Ovary (tissue), 9 donors: ENCODE data around the gene YES1. TPM values are rescaled to one million over a fixed set of nuclear protein-coding genes. Genes with fewer than 3 reads are reported as not detected.

ENCODE experiments used
- DNase-seq, 5 donors: peaks; one replicate each; pipeline ENCODE4 v3.0.0-alpha.2; 2019 to 2020
- H3K27ac ChIP-seq, 2 donors: fragments of 200-600 bp; one replicate each; pipeline versions ENCODE4 v1.5.1 to v1.8.0; 2019 to 2022
- H3K27me3 ChIP-seq: fragments of 200-600 bp; one replicate; pipeline ENCODE4 v1.8.0; 2022
- H3K36me3 ChIP-seq: fragments of 200-600 bp; sonication (generic); one replicate; pipeline ENCODE4 v1.5.1; 2019
- H3K4me1 ChIP-seq: one replicate; pipeline ENCODE4 v1.8.1; 2013; ENCODE audit warnings: mild to moderate bottlenecking, moderate library complexity; ENCODE audit not compliant: insufficient read depth
- H3K4me3 ChIP-seq: fragments of 200-600 bp; sonication (generic); one replicate; pipeline ENCODE4 v1.5.1; 2017
- H3K9me3 ChIP-seq, 2 donors: fragments of 200-600 bp in 1 of 2; sonication (generic) in 1 of 2; one replicate each; pipeline versions ENCODE4 v1.5.1 to v1.8.1; 2013 to 2019; ENCODE audit warnings: mild to moderate bottlenecking in 1 of 2, moderate library complexity in 1 of 2
- EP300 ChIP-seq: sonication (generic); formaldehyde crosslinking; IDR thresholded peaks from one replicate; pipeline ENCODE4 v1.6.1; 2017; ENCODE audit warnings: antibody characterized with exemption
- POLR2A ChIP-seq: fragments of 450-650 bp; IDR thresholded peaks from one replicate; pipeline ENCODE4 v1.6.1; 2017; ENCODE audit warnings: antibody characterized with exemption, mild to moderate bottlenecking, moderate library complexity
- WGBS, 3 donors: extraction: QIAGEN DNeasy Blood & Tissue Kit in 1 of 3; methylation state at CpG; one replicate each; pipeline versions ENCODE4 v1.1.5 to v1.1.7; 2013 to 2017; 5-methylcytosine and 5-hydroxymethylcytosine counted together
- intact Hi-C, 4 donors: fragments of 100-400 bp; cut with DNase I; formaldehyde crosslinking; loops; one replicate each; pipeline versions ENCODE4 v1.11.0 to v1.15.1; 2022 to 2023
- polyA plus RNA-seq, 2 donors: library from polyadenylated mRNA; stranded (reverse); fragments of 200-250 nt in 1 of 2; fragments of 350-450 nt in 1 of 2; fragmentation: Illumina TruSeq in 1 of 2; extraction: RNeasy Lipid Tissue Mini Kit (QIAGEN cat#74804) in 1 of 2; gene quantifications; one replicate each; pipeline ENCODE4 v1.2.3, GENCODE V29; 2013 to 2014
- total RNA-seq, 7 donors: library from RNA; depleted of rRNA in 2 of 7; stranded (reverse); fragments of >200 nt in 2 of 7; fragmentation: NEBNext Ultra II Directional in 3 of 7; extraction: Animal tissue kit (Norgen Biotek cat#: 25700) in 3 of 7; gene quantifications; one replicate each; pipeline versions ENCODE4 v1.1.0 to v1.2.4, GENCODE V29; 2016 to 2023
- TF ChIP-seq, protein P1 (sequence below), 3 donors: fragments of 450-650 bp in 2 of 3; fragments of 200-600 bp in 1 of 3; IDR thresholded peaks; one replicate each; pipeline versions ENCODE4 v1.5.1 to v1.8.0; 2016 to 2022; ENCODE audit warnings: antibody characterized with exemption in 3 of 3, mild to moderate bottlenecking in 1 of 3
- donor health status: DM: no; HTN: no; CAD: no; lungs with moderate emphysema.
- donor health status: DM: no; HTN: no; CAD: no.
- donor health status: Bipolar disorder and iron deficiency.
- donor health status: DM: yes; HTN: yes; CAD: no.
- donor health status: DM: no; HTN: no; CAD: no.
- donor health status: DM: yes; HTN: yes; CAD: no.

The YES1 gene
- total and polyA plus RNA-seq, 9 donors: 14.3 to 95.1 (median 34.6) TPM

DNA sequence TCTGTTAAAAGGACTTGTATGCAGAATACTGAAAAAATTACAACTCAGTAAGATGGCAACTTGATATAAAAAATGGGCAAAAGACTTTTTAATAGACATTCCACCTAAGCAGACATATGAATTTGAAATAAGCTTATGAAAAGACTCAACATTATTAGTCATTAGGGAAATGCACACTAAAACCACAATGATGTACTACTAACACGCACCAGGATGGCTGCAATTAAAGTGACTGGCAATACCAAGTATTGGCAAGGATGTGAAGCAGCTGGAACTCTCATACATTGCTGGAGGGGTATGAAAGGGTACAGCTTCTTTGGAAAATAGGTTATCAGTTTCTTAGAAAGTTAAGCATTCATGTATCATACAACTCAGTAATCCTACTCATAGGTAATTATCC, 96.4 kb downstream of the YES1 start:
- Histone ChIP-seq H3K9me3 (no peaks in the 10 kb centered on the region), H3K4me3 (no peak overlapping the region), H3K36me3 (no peaks in the 10 kb centered on the region), H3K27ac (no peak overlapping the region), H3K27me3 (no peaks in the 10 kb centered on the region), H3K4me1 (peaks cover 3% of the 10 kb centered on the region)
- 21 to 41% (median 23%) methylated on average over 1 of the region's 1 CpG for WGBS, 3 donors
- DNase-seq: no peak
- TF ChIP-seq, protein P1, sequence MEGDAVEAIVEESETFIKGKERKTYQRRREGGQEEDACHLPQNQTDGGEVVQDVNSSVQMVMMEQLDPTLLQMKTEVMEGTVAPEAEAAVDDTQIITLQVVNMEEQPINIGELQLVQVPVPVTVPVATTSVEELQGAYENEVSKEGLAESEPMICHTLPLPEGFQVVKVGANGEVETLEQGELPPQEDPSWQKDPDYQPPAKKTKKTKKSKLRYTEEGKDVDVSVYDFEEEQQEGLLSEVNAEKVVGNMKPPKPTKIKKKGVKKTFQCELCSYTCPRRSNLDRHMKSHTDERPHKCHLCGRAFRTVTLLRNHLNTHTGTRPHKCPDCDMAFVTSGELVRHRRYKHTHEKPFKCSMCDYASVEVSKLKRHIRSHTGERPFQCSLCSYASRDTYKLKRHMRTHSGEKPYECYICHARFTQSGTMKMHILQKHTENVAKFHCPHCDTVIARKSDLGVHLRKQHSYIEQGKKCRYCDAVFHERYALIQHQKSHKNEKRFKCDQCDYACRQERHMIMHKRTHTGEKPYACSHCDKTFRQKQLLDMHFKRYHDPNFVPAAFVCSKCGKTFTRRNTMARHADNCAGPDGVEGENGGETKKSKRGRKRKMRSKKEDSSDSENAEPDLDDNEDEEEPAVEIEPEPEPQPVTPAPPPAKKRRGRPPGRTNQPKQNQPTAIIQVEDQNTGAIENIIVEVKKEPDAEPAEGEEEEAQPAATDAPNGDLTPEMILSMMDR (IDR thresholded peaks at IDR 0.05): no peak
- TF ChIP-seq POLR2A (no peak), EP300 (no peak)
- intact Hi-C loops: no loop called here

DNA sequence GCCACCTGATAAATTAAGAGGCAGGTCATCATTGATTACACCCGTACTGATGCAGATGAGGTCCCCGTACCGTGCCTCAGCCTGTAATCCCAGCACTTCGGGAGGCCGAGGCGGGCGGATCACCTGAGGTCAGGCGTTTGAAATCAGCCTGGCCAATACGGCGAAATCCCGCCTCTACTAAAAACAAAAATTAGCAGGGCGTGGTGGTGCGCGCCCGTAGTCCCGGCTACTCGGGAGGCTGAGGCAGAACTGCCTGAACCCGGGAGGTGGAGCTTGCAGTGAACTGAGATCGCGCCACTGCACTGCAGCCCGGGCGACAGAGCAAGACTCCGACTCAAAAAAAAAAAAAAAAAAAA, 98.9 kb downstream of the YES1 start:
- Histone ChIP-seq H3K27me3 (no peaks in the 10 kb centered on the region), H3K4me1 (peaks cover 4% of the 10 kb centered on the region), H3K4me3 (peak overlapping the region; percentile 49), H3K36me3 (no peaks in the 10 kb centered on the region), H3K9me3 (no peaks in the 10 kb centered on the region), H3K27ac (no peak overlapping the region)
- TF ChIP-seq EP300 (no peak), POLR2A (no peak)
- TF ChIP-seq, protein P1 (IDR thresholded peaks at IDR 0.05): no peak
- 80 to 89% (median 86%) methylated on average over 23 of the region's 23 CpGs for WGBS, 3 donors
- peak; percentile 20 to 48 (median 35) for DNase-seq
- intact Hi-C loops: no loop called here

- intact Hi-C loops: no loop called here
- no peaks in the 10 kb centered on the region for H3K36me3 ChIP-seq
- H3K9me3 ChIP-seq: no peaks in the 10 kb centered on the region
- no peaks in the 10 kb centered on the region for H3K27me3 ChIP-seq
- DNase-seq: peak; percentile 78 to 94 (median 86)
- peak within 1 kb of the TSS; percentile 49 for H3K4me3 ChIP-seq
- peaks cover 4% of the 10 kb centered on the region for H3K4me1 ChIP-seq
- peak within 1 kb of the TSS; percentile 53 to 77 for H3K27ac ChIP-seq
- peak; percentile 43 for TF ChIP-seq POLR2A
- TF ChIP-seq, protein P1 (IDR thresholded peaks at IDR 0.05): peak; percentile 72 to 86 (median 78)
- no peak for TF ChIP-seq EP300
- WGBS, 3 donors: 3 to 13% (median 12%) methylated on average over 35 to 91 of the region's 91 CpGs
Measured at GRCh38 chr18:712401-713134, 99.5 kb downstream of the YES1 start, which contains the start of gene ENOSF1. TSS of gene ENOSF1 (minus strand) at chr18:712630. CDS start at chr18:712587, 43 bp downstream.

GRCh38 chr18:711657-712400, 100.2 kb downstream of the YES1 start:
- 0 to 1% (median 1%) methylated on average over 37 to 42 of the region's 42 CpGs for WGBS, 3 donors
- peak overlapping the region; percentile 53 to 77 for H3K27ac ChIP-seq
- intact Hi-C loops: no loop called here
- no peaks in the 10 kb centered on the region for H3K36me3 ChIP-seq
- peak; percentile 66 to 82 (median 69) for DNase-seq
- no peaks in the 10 kb centered on the region for H3K9me3 ChIP-seq
- H3K4me1 ChIP-seq: peaks cover 4% of the 10 kb centered on the region
- H3K4me3 ChIP-seq: peak overlapping the region; percentile 49
- no peaks in the 10 kb centered on the region for H3K27me3 ChIP-seq
- no peak for TF ChIP-seq EP300
- TF ChIP-seq, protein P1 (IDR thresholded peaks at IDR 0.05): no peak
- no peak for TF ChIP-seq POLR2A
